OCI-LY3 (cell line): ENCODE results near the gene SYCP1.
"Not testable (repeated sequence)": the region's sequence is repeated elsewhere in the genome, so short reads cannot be mapped to it uniquely, and the experiment has no call there.

Source experiments
- H2AFZ ChIP-seq: fragments of 200-600, 300-600 bp; shearing (Covaris generic); 2 replicates; pipeline ENCODE4 v1.6.0; 2014; ENCODE audit warnings: antibody characterized with exemption, low read depth, low read length
- H3K27ac ChIP-seq: fragments of 200-600, 300-600 bp; sonication (generic); 2 replicates; pipeline ENCODE4 v1.5.1; 2014; ENCODE audit warnings: mild to moderate bottlenecking, low read length, moderate library complexity, mixed read lengths
- H3K27me3 ChIP-seq: fragments of 200-600, 300-600 bp; sonication (generic); 2 replicates; pipeline ENCODE4 v1.6.1; 2014; ENCODE audit warnings: low read depth, low read length, mixed read lengths
- H3K36me3 ChIP-seq: fragments of 200-600, 300-600 bp; sonication (generic); replicated peaks from 2 replicates; pipeline ENCODE3; 2014; ENCODE audit warnings: low read depth, low read length, mixed read lengths
- H3K4me1 ChIP-seq: fragments of 300-600, 200-600 bp; sonication (generic); 2 replicates; pipeline ENCODE4 v1.6.1; 2014; ENCODE audit warnings: low read length, mixed read lengths
- H3K4me2 ChIP-seq: fragments of 200-600, 300-600 bp; sonication (generic); 2 replicates; pipeline ENCODE4 v1.6.1; 2014; ENCODE audit warnings: low read length, mixed read lengths
- H3K4me3 ChIP-seq: fragments of 300-600, 200-600 bp; sonication (generic); 2 replicates; pipeline ENCODE4 v1.5.1; 2014; ENCODE audit warnings: antibody characterized with exemption, mild to moderate bottlenecking, low read length, moderate library complexity
- H3K79me2 ChIP-seq: fragments of 300-600, 200-600 bp; shearing (Covaris generic); 2 replicates; pipeline ENCODE4 v1.6.1; 2014; ENCODE audit warnings: mild to moderate bottlenecking, low read length, mixed read lengths
- H3K9ac ChIP-seq: fragments of 300-600, 200-600 bp; shearing (Covaris generic); 2 replicates; pipeline ENCODE4 v1.6.0; 2014; ENCODE audit warnings: mild to moderate bottlenecking, low read length, moderate library complexity
- H3K9me3 ChIP-seq: fragments of 200-600, 300-600 bp; shearing (Covaris generic); 2 replicates; pipeline ENCODE4 v1.6.1; 2014; ENCODE audit warnings: low read length, mixed read lengths; ENCODE audit not compliant: insufficient read depth
- H4K20me1 ChIP-seq: fragments of 200-600, 300-600 bp; sonication (generic); 2 replicates; pipeline ENCODE4 v1.6.1; 2016; ENCODE audit warnings: low read length, mixed read lengths; ENCODE audit not compliant: insufficient read depth
- CTCF ChIP-seq: fragments of 200-600, 300-600 bp; sonication (generic); IDR thresholded peaks from 2 replicates; pipeline ENCODE4 v1.5.1; 2014; ENCODE audit warnings: antibody characterized with exemption, low read length, low read depth
- EZH2phosphoT487 ChIP-seq: fragments of 200-600 bp; shearing (Covaris generic); IDR thresholded peaks from 2 replicates; pipeline ENCODE4 v1.6.1; 2018; ENCODE audit warnings: antibody characterized with exemption, mixed run types, low read depth

SYCP1 gene

GRCh38 chr1:114903480-114903879 is 48.8 kb downstream of the SYCP1 start:
- Histone ChIP-seq H3K4me1 (no peaks in the 10 kb centered on the region), H3K4me3 (no peak overlapping the region), H4K20me1 (no peaks in the 10 kb centered on the region), H3K27ac (no peak overlapping the region), H3K36me3 (no peaks in the 10 kb centered on the region), H3K4me2 (no peak overlapping the region), H3K9ac (no peak overlapping the region), H3K9me3 (no peaks in the 10 kb centered on the region), H2AFZ (no peak overlapping the region), H3K79me2 (no peaks in the 10 kb centered on the region), H3K27me3 (no peaks in the 10 kb centered on the region)
- no peak for TF ChIP-seq EZH2phosphoT487
- TF ChIP-seq CTCF, result no peak

GRCh38 chr1:114915720-114916119 is 61.1 kb downstream of the SYCP1 start:
- not testable (repeated sequence) for H3K36me3 ChIP-seq, H3K27ac ChIP-seq, H3K4me3 ChIP-seq, H3K9me3 ChIP-seq, H3K4me2 ChIP-seq, H4K20me1 ChIP-seq, H3K79me2 ChIP-seq, H3K4me1 ChIP-seq, H2AFZ ChIP-seq, H3K9ac ChIP-seq, H3K27me3 ChIP-seq

GRCh38 chr1:114926607-114927006 is 71.9 kb downstream of the SYCP1 start:
- Histone ChIP-seq H4K20me1 (no peaks in the 10 kb centered on the region), H3K79me2 (no peaks in the 10 kb centered on the region), H3K27me3 (no peaks in the 10 kb centered on the region), H3K9ac (no peak overlapping the region), H3K4me2 (no peak overlapping the region), H2AFZ (no peak overlapping the region), H3K9me3 (no peaks in the 10 kb centered on the region), H3K36me3 (no peaks in the 10 kb centered on the region), H3K27ac (no peak overlapping the region), H3K4me1 (no peaks in the 10 kb centered on the region), H3K4me3 (no peak overlapping the region)
- TF ChIP-seq EZH2phosphoT487, result no peak
- no peak for TF ChIP-seq CTCF

- H3K36me3 ChIP-seq, result no peaks in the 10 kb centered on the region
- H2AFZ ChIP-seq, result no peak overlapping the region
- no peaks in the 10 kb centered on the region for H4K20me1 ChIP-seq
- H3K9ac ChIP-seq, result no peak overlapping the region
- H3K4me1 ChIP-seq, result no peaks in the 10 kb centered on the region
- H3K27me3 ChIP-seq, result no peaks in the 10 kb centered on the region
- no peaks in the 10 kb centered on the region for H3K79me2 ChIP-seq
- H3K4me3 ChIP-seq, result no peak overlapping the region
- TF ChIP-seq CTCF, result no peak
- no peak for TF ChIP-seq EZH2phosphoT487
- no peak overlapping the region for H3K27ac ChIP-seq
- H3K9me3 ChIP-seq, result no peaks in the 10 kb centered on the region
- no peak overlapping the region for H3K4me2 ChIP-seq
These were observed 72.7 kb downstream of the SYCP1 start for GRCh38 chr1:114927401-114927800.

- Histone ChIP-seq H3K36me3 (no peaks in the 10 kb centered on the region), H3K9ac (no peak overlapping the region), H3K4me3 (no peak overlapping the region), H3K27me3 (no peaks in the 10 kb centered on the region), H3K27ac (no peak overlapping the region), H2AFZ (no peak overlapping the region), H4K20me1 (no peaks in the 10 kb centered on the region), H3K4me2 (no peak overlapping the region), H3K79me2 (no peaks in the 10 kb centered on the region), H3K4me1 (no peaks in the 10 kb centered on the region), H3K9me3 (no peaks in the 10 kb centered on the region)
- TF ChIP-seq EZH2phosphoT487 (no peak), CTCF (peak; percentile 6; the same call in 1 of the 2 replicates)
These were observed 101.9 kb downstream of the SYCP1 start for GRCh38 chr1:114956570-114956969.
